HG03045 (cell line): Measurements from ENCODE around the gene CMIP.
A peak's percentile ranks its signal among the peaks of the same experiment; 100 is the strongest.

Experiments used
- ATAC-seq: cut with Tn5 transposase; IDR thresholded peaks from one replicate; pipeline ENCODE4 v1.9.1; 2021; ENCODE audit warnings: mild to moderate bottlenecking, moderate library complexity; ENCODE audit not compliant: unreplicated experiment

Gene CMIP

DNA sequence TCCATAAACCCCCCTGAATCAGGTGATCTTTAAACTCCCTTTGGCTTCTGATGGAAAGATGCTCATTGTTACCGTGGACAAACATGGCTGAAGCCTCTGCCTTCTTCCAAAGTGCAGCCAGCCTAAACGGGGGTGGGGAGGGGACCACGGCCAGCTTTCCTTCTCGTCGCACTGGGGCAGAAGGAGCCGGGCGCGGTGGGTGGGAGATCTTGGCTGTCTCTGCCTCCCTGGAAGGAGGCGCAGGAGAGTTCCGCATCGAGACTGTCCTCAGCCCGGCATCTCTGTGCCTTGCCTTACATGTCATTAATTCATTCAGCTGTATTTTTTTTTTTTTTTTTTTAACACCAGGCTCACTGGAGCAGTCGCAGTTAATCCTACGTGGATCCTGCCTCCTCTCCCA, 171.2 kb downstream of the CMIP start:
- ATAC-seq: no peak

DNA sequence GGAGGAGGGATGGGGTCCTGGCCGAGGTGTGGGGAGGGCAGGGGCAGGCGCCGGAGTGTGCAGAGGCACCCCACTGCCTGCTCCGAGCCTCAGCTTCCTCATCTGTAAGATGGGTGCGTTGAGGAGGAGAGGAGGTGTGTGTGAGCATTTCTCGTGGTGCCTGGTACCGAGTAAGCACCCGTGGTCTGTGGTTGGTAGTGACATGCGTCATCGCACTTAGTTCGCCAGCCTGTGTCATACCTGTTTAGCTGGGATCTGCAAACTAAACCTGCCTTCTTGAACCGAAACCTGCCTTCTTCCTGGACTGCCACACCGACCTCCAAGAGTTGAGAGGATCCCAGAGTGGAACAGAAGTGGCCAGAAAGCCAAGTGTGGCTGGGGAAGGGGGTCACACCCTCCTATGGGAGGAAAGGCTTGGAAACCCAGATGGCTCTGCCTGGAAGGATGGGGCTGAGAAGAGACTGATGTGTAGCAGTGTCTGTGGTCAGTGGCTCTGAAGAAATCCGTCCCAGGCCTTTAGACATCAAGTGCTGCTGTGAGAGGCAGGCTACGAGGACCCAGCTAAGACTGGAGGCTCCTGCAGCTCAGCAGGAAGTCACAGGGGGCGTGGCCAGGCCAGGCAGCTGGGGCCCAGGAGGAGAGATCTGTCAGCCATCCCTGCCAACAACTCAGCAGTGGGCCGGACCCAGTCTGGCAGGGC, 171.9 kb downstream of the CMIP start:
- ATAC-seq: peak; percentile 69

DNA sequence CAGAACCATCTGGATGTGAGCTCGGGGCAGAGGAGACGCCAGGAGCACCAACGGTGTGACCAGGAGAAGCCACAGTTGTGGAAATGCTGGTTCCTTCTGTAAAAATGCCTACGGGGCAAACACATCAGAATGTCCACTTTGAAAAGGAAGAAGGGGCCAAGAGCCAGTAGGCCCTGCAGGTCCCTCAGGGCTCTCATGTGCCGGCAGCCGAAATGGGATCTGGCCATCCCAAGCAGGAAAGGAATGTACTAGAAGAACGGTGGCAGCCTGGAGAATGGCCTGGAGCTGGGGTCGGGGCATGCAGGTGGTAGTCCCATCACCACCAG, 172.4 kb downstream of the CMIP start:
- ATAC-seq: no peak

DNA sequence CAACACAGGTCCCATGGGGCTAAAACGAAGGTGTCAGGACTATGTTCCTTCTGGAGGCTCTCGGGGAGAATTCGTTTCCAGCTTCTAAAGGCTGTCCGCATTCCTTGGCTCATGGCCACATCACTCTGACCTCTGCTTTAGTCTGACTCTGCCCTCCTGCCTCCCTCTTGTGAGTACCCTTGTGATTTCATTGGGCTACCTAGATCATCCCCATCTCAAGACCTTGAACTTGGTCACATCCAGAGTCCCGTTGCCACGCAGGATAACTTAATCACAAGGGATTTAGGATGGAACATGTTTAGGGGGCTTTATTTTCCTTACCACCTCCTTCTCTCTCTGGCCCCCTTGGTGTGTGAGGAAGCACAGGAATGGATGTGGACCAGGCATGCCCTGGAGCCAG, 173.6 kb downstream of the CMIP start:
- no peak for ATAC-seq

DNA sequence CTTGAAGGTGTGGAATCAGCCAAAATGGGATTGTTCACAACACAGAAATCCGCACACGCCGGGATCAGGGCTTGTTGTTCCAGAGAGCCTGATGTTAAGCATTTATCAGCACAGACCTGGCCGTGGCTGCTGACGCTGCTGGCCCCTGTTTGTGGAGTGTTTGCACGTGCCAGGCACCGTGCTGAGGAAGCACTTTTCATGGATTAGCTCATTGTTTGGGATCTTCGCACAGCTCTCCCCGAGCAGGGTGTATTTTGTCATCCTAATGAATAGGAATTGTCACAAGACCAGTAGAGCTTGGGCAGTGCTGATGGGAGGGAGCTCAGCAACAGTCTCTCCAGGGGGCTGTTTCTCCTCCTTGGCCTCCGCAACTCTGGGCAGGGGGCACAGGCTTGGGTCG, 174.1 kb downstream of the CMIP start:
- no peak for ATAC-seq

DNA sequence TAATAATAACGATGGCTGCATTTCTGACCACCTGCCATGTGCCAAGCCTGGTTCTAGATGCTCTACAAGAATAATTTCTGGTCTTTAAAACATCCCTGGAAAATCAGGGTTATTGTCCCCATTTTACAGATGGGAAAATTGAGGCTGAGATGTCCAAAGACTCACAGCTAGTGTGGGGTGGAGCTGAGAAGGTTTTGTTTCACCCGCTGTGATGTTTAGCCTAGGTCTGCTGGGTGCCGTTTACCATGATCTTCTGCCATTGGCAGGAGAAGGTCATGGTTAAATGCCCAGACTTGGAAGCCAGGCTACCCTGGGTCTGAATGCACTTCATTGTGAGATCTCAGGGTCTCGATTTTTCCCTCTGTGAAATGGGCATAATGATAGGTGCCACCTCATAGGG, 175.4 kb downstream of the CMIP start:
- no peak for ATAC-seq

DNA sequence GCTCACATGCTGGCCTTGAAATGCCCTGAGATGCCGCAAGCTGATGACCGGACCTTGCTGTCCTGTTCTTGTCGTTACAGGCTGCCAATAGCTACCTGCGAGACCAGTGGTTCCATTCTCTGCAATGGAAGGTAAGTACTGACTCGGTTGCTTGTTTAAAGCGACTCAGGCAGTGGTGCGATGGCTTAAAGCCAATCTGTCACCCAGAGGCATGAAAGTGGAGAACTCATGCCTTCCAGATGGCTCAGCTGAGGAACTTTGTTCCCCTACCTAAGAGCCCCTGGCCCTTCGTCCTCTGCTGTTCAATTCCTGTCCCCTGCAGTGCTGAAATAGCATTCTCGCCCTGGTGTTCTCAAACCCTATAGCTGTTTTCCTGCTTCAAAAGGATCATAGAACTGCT, 176.2 kb downstream of the CMIP start:
- ATAC-seq: no peak

DNA sequence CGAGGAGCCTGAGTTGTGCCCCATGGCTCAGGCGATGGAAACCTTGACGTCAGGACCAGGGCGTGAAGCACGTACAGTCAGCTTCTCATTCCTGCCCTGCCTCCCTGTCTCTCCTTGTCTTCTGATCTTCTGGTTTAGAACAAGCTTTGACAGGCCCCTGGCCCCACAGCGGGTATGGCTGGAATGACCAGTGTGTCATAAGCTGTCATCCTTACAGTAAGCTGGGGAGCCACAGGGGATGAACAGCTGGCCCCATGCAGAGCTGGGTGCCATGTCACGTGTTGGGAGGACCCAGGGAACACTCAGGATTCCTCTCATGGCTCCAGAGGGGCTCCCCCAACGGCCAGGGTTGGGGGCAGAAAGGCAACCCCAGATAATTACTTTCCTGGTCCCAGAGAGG, 176.9 kb downstream of the CMIP start:
- no peak for ATAC-seq

DNA sequence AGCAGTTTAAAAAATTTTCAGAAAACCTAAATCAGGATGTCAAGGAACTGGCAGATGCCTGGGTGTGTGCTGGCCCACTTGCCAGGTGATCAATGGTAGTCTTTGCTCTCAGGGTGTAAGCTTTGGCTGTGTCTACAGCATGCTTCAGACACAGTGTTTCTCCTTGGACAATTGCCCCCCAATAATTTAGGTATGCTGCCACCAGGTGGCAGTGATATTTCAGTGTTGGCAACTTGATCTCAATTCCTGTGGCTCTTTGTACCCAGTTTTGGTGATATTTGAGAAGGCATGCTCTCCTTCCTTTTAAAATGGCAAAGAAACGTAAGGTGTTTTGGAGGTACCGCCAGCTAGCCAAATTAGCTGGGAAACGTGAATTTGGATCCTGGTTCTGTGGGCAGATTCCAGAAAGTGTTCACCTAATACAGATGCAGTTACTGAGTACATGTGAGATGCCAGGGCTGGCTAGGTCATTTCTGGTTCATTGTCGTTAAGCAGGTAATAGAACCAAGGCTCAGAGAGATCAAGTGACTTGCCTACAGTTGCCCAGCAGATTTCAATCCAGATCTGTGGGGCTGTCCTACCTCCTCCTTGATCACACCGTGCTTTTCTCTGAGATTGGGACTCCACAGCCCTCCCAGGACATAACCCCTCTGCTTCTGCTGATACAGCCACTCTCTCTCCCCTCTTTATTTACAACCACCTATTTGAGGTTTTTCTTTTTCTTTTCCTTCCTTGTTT, 178.9 kb downstream of the CMIP start:
- ATAC-seq: no peak

DNA sequence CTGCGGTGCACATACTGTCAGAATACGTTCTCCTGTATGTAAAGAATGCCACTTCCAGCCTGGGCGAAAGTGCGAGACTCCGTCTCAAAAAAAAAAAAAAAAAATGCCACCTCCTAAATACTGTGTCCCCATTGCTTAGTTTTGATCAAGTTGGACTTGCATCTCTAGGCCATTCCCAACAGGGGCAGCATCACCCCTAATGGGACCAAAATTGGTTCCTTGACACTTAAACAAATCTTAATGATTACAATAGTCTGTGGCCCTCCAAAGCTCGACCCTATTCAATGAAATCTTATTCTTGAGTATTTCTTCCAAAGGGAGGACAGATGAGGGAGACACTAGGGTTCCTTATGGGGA, 179.8 kb downstream of the CMIP start:
- ATAC-seq: no peak

DNA sequence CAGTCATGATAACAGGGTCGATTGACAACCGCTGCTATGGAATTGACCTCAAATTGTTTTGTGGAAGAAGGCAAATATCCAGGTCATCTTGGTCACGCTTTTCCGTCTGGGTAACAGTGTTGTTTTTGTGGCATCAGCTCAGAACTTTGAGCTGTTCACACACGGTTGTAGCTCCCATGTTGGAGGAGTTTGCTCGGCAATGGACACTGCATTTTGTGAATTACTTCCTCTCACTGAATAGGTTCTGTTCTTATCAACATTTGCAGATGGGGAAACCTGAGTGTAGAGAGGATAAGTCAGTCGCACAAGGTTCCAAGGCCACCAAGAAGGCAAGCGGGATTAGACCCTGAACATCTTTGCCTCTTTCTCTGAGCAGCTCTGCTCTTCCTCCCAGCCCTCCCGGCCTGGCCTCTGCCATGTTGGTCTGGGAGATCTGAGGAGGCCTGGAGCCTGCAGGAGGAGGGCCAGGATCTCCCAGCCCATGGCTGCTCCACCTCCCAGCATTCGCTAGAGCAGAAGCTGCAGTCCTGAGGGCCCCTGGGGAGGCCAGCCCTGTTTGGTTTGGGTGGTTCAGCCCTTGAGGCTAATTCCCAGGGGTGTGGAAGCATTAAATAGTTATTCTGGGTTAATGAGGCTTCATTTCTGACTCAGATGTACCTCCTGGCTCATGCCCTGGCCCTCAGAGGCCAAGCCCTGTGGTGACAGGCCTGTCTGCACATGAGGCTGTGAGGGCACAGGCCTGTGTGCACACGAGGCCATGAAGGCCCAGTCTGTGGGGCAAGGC, 180.3 kb downstream of the CMIP start:
- no peak for ATAC-seq

DNA sequence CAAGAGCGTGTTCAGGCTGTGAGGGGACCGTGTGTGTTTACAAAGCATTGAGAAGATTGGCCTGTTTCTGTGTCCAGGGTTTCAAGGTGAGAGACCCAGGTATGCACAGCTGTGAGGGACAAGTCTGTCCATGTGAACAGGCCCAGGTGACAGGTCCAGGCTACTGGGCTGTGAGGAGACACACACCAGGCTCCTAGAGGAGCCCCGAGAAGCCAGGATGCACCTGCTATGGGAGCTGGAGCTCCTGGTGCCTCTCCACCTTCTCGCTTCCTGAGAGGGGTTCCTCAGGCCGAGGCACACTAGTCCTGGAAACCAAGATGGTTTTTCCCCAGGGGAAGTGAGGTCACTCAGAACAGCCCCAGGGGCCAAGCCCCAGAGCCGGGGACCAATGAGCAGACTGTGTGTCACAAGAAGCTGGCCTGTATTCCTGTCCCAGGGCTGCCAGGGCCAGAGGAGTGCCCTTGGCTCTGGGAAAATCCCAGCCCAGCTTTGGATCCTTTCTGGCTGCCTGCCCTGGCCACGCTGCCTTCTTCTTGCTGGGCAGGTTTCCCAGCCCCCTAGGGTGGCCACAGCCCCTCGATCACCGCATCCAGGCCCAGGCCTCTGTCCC, 181.0 kb downstream of the CMIP start:
- ATAC-seq: no peak

DNA sequence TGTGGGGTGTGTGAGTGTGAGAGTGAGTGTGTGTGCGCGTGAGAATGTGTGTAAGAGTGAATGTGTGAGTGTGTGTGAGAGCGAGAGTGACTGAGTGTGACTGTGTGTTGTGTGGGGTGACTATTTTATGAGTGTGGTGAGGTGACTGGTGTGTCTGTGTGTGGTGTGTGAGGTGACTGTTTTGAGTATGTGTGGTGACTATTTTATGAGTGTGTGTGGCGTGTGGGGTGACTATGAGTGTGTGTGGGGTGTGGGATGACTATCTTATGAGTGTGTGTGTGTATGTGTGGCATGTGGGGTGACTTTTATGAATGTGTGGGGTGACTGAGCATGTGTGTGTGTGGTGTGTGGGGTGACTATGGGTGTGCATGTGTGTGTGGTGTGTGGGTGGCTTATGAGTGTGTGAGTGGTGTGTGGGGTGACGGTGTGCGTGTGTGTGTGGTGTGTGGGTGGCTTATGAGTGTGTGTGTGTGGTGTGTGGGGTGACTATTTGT, 181.6 kb downstream of the CMIP start:
- no peak for ATAC-seq

DNA sequence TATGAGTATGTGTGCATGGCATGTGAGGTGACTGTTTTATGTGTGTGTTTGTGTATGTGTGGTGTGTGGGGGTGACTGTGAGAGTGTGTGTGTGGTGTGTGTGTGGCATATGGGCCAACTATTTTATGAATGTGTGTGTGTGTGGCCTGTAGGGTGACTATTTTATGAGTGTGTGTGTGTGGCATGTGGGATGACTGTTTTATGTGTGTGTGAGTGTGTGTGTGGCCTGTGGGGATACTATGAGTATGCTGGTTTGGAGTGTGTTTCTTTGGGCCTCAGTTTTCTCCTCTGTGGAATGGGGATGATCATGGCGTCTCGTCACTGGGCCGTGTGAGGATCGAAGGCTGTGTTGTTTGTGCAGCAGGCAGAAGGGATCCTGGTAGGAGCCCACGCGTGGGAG, 182.4 kb downstream of the CMIP start:
- ATAC-seq: no peak

DNA sequence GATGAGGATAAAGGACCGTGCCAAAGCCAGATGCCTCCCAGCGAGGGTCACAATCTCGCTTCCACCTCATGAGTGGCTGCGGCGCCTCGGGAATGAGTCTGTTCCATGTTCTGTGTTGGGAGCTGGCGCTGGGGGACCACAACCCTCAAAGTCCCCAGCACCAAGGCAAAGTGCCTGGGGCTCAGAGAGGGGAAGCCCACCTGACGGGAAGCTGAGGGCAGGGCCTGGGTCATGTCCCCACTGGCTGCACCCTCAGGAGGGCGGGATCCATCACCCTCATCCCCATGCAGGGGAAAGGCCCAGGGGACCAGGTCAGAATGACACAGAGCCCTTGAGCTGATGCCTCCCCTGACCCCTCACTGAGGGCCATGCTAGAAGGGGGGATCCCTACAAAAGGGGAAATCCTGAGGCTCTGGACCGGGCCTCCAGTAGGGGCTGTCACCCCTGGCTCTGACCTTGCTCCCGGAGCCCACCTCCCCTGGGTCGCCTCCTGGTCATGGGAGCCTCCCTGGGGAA, 183.2 kb downstream of the CMIP start:
- ATAC-seq: no peak

DNA sequence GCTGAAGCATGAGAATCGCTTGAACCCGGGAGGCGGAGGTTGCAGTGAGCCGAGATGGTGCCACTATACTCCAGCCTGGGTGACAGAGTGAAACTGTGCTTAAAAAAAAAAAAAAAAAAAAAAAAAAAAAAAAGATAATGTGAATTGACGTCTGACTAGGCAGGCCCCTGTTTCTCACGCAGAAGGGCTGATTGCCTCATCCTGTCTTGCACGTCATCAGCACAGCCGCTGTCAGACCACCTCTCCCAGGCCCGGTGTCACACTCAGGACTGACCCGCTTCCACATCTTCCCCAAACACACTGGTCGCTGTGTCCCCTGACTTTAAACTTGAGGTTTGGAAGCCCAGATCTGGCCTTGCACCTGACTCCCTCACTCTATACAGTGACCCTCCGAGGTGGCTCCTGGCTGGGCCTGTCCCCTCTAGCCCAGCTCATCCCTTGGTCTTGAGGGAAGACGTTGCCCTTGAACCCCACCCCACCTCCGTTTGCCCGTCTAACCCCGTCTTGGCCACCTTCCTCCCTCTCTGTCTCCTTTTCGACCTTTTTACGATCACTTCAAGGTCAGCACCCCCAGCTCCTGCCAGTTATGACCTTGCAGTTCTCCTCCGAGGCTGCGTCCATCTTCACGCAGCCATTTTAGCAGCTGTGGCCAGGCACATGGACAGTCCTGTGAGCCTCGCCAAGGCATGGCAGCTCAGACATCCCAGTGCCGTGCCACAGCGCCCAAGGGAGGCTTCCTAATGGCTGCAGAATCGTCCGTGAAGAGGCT, 184.6 kb downstream of the CMIP start:
- no peak for ATAC-seq

DNA sequence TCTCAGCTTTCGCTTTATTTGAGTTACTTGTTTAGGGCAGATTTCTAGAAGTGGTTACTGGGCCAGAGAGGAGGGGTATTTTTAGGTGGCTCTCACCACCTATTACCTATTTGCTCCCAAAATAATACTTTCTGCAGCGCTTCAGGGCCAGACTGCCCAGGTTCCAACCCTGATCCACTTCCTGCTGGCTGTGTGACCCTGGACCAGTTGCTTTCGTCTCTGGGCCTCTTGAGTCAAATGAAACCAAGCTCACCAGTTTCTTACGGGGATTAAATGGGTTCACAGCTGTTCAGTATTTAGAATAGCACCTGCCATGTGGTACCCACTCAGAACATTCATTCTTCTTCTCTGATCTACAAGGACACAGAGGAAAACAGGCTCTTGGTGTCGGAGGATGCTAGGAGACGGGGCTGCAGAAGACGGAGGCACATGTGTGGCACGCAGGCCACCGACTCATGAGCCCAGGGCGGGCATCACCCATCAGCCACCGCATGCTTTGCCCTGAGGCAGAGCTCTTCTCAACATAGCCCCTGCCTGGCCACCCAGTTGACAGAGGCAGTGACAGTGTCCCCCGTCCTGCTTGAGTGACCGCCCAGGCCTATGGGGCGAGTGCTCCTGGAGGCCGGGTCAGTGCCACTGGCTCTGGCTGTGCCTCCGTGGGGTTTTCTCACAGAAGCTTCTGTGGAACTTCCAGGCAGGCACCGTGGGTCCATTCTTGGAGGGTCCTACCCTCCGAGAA, 185.5 kb downstream of the CMIP start:
- ATAC-seq: no peak

DNA sequence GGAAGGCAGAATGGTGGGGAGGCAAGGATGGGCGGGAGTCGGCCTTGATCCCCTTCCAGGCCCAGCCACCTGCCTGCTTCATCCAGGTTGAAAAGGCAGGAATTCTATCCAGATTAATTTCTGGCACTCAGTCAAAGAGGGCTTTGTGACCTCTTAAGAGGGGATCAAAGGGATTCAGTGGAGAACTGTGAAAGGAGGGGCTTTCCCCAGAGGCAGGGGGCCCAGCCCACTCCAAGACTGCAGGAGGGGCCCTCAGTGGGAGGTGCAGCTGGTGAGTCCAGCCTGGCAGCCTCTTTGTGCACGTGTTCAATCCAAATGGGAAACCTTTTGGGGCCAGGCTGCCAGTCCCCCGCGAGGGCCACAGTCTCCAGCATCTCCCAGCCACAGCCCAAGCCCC, 186.0 kb downstream of the CMIP start:
- no peak for ATAC-seq

DNA sequence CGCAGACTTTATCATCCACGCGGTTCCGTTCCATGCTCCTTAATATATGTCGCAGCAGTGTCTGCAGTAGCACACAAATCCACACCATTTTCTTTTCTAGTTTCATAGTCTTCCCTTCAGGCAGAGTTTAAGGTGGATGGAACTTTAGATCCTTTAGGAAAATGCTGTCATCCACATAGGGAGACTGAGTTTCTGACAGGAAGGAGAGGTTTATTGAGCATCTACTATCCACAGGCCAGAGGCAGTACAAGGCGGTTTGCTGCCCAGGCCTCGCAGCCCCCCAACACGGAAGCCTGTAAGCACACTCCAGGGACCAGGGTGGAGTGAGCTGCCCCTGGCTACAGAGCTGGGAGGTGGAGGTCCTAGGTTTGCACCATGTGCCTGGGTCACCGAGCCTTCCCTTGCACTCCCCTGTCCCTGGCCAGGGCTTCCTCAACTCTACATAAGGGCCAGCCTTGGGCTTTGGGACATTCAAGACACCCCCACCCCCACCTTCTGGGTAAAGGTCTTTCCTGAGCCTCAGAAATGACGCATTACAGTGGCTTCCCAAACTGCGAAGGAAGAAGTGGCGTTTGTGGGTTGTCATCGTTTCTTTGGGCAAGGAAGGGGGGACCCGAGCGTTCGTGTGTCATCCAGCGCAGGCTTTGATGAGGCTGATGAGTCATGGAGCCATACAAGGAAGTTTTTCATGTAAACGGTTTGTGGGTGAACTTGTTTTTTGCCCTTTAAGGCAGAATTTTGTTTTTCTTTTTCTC, 188.0 kb downstream of the CMIP start:
- ATAC-seq: no peak
